Astrocyte (in vitro differentiated cells and primary cell): ENCODE measurements around the gene EPB42.

ENCODE experiments used
- CTCF ChIP-seq: IDR thresholded peaks from 2 replicates; pipeline ENCODE4 v1.5.1; 2011; ENCODE audit warnings: low read depth, mild to moderate bottlenecking, inconsistent platforms, low read length, moderate library complexity; ENCODE audit not compliant: insufficient read depth
- EZH2 ChIP-seq: IDR thresholded peaks from 2 replicates; pipeline ENCODE4 v1.6.1; 2012; ENCODE audit warnings: mild to moderate bottlenecking, low read length, inconsistent platforms; ENCODE audit not compliant: insufficient read depth

- no peak for TF ChIP-seq EZH2
- no peak for TF ChIP-seq CTCF
Observed at GRCh38 chr15:43219929-43220928, 589 bp downstream of the EPB42 start.
